GM18505 (cell line): Measurements from ENCODE around the gene MS4A4E.
"Not testable (repeated sequence)": the region's sequence is repeated elsewhere in the genome, so short reads cannot be mapped to it uniquely, and the experiment has no call there.

ENCODE experiments used
- ATAC-seq: cut with Tn5 transposase; IDR thresholded peaks from one replicate; pipeline ENCODE4 v1.9.1; 2021; ENCODE audit not compliant: unreplicated experiment
- POLR2A ChIP-seq: IDR thresholded peaks from 4 replicates; pipeline ENCODE4 v1.6.1; 2011; ENCODE audit warnings: borderline replicate concordance; ENCODE audit not compliant: insufficient read depth, insufficient read length; ENCODE audit errors: extremely low read depth

Gene MS4A4E

DNA sequence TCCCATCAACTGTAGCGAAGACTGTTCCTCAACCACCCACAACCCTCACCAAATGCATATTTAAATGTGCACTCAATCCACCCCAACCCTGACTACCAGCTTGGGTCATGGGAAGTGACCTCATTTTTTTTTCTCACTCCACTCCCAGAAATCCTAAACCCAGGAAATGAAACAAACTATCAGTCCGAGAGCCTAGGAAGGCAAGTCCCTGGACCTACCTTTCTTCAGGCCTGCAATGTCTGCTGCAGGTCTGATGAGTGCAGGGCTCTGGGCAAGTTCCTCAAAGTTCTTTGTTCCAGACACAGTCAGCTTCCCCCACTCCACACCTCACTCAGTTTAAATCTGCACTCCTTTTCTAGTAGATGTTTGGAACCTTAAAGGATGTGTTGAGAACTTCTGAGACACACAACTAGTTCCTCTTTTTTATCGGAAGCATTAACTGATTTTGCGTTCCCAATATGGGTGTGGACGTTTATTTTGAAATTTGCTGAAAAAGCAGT, at the start of gene MS4A4E:
Gene MS4A4E, minus strand, starts transcription at position 398 of the 500 bp plus-strand sequence. CDS start 13,082 bp downstream, outside the sequence.
- no peak for TF ChIP-seq POLR2A
- no peak for ATAC-seq

DNA sequence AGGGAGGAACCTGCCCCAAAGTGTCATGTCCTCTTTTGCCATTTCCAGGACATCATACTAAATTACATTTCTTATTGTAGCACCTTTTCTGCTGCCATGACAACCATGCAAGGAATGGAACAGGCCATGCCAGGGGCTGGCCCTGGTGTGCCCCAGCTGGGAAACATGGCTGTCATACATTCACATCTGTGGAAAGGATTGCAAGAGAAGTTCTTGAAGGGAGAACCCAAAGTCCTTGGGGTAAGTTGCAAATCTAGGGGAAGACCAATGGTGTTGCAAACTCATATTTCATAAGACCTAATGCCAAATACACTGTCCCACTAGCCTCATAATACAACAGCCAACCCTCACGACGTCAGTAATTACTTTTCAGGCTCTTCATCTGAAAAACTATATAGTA, 49.2 kb upstream of the MS4A4E start:
- ATAC-seq = no peak
- TF ChIP-seq POLR2A = no peak

DNA sequence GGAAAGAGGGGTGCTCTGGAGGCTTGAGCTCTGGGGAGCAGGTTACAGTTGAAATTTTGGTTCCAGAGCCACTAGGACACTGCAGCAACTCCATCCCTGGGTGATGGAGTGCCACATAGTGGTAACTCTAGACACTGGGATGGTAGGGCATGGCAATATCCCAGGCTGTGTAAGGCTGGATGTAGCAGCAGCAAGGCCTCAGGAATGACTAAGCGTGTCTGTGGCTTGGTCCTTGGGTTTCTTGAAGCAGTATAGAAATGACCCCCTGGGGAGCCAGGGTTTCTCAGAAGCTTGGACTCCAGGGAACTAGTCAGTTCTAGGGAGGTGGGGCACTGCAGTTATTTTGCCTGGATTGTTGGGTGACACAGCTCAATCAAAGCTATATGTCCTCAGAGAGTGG, 45.6 kb upstream of the MS4A4E start:
- no peak for TF ChIP-seq POLR2A
- no peak for ATAC-seq

DNA sequence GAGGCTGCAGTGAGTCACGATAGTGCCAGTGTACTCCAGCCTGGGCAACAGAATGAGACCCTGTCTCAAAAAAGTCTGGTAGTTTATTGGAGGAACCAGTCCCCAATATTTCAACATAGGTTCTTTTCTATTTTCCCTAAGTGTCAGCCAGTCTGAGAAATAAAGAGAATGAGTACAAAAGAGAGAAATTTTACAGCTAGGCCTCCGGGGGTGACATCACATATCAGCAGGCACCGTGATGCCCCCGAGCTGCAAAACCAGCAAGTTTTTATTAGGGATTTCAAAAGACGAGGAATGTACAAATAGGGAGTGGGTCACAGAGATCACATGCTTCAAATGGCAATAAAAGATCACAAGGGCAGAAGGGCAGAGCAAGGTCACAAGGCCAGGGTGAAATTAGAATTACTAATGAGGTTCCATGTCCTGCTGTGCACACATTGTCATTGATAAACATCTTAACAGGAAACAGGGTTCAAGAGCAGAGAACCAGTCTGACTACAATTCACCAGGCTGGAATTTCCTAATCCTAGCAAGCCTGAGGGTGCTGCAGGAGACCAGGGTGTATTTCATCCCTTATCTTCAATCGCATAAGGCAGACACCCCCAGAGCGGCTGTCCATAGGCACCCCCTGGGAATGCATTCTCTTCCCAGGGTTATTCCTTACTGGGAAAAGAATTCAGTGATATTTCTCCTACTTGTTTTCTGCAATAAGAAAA, 42.6 kb upstream of the MS4A4E start:
- not testable (repeated sequence) for ATAC-seq

DNA sequence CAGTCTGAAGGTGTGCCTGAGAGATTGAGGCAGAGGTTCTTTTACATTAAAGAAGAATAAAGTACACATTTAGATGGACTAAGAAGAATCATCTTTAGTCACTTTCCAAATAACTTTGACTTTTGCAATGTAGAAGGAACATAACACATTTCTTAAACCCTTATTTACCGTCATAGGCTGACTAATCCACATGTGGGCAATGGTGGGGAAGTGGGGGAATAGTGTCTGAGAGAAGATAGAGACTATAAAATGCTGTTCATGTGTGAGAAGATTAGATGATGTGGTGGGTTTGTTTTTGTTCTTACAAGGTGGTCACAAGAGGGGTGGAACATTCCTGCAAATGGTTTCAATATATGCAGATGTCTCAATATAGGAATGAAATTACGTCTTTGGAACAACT, 39.3 kb upstream of the MS4A4E start:
- no peak for TF ChIP-seq POLR2A
- ATAC-seq = no peak

DNA sequence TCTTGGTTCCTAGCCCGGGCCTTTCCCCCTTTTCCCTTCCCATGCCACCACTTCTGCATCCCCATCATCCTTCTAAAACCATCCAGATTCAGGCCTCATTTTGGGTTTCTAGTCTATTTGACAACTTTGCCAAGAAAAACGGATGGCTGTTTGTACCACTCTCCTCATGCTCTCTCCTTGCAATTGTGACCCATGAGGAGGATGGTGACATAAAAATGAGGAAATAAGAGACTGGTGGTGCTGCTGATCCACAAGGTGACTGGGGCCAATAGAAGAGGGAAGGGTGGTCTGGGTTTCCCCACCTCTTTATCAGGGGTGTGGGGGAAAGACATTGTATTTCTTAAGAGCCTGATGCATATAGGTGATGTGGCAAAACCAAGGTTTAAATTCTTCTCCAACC, 38.5 kb upstream of the MS4A4E start:
- no peak for TF ChIP-seq POLR2A
- ATAC-seq = no peak

DNA sequence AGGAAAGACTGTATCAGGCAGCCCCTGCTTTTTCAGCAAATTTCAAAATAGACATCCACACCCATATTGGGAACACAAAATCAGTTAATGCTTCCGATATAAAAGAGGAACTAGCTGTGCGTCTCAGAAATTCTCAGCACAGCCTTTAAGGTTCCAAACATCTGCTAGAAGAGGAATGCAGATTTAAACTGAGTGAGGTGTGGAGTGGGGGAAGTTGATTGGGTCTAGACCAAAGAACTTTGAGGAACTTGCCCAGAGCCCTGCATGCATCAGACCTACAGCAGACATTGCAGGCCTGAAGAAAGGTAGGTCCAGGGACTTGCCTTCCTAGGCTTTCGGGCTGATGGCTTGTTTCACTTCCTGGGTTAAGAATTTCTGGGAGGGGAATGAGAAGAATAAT, 37.5 kb upstream of the MS4A4E start, which contains the start of gene MS4A4A:
Gene MS4A4A, plus strand, starts transcription at position 255 of the 400 bp plus-strand sequence. Its CDS starts 10 bp downstream, at position 265.
- TF ChIP-seq POLR2A = no peak
- ATAC-seq = peak; percentile 73

DNA sequence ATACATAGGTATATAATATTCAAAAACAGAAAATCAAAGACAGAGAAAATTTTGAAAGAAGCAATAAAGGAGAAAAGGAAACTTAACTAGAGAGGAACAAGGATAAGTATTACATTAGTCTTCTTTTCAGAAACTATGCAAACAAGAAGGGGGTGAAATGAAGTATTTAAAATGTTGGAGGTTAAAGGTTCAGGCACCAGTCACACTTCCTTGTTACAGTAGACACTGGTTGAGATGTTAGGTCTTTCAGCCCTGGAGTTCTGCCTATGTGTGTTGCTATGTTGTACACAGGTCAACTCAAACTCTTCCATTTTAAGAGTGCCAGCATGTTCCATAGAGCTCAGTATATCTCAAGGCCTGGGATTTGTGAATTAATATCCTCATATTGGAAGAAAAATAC, 31.5 kb upstream of the MS4A4E start:
- no peak for TF ChIP-seq POLR2A
- ATAC-seq = no peak

DNA sequence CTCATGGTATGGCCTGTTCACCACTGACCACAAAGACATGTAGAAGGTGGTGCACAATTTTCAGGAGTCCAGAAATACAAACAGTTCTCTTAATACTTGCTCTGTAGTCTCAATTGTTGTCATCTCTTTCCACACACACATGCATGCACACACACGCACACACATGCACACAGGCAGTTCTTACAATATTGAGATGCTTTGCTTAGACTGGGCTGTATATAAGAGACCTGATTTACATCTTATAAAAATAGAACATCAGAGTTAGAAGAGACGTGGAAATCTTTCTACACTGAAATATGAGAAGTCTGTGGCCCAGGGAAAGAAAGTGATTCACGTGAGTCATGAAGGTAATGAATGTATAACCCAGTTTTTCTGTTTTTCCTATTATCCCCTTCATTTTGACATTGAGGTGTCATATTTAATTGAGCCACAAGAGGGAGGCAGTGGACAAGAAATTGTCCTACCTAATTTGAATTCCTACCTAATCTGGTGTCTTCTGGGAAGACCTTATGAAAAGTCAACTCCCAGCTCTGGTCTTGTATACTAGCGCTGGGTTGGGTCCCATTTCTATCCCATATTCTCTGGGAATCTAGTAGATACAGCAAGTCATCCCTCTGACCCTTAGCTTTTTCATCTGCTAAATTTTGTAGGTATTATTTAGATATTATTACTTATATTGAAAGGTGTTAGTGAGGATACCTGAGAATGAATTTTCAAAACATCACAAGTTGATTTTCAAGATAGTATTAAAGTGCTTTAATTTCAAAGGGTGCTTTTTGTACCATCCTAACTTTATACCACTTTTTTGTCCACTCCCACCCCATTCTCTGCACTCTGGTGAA, 22.7 kb upstream of the MS4A4E start:
- no peak for TF ChIP-seq POLR2A

DNA sequence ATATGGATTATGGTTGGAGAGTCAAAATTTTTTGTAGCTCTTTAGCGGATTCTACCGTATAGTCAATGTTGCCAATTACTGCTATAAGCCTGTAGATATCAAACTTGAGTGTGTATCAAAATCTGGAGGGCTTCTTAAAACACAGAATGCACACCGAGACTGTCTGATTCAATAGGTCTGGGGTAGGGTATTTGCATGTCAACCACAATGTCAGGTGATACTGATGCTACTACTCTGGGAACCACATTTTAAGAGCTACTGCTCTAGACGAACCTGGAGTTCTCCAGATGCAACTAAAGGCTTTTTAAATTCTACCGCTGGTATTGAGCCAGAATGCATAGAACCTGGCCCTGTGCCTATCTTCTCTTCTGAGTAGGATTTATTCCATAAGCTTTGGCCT, 21.7 kb upstream of the MS4A4E start:
- no peak for TF ChIP-seq POLR2A

More for the DNA sequence above, 22.7 kb upstream of the MS4A4E start:
- no peak for ATAC-seq

DNA sequence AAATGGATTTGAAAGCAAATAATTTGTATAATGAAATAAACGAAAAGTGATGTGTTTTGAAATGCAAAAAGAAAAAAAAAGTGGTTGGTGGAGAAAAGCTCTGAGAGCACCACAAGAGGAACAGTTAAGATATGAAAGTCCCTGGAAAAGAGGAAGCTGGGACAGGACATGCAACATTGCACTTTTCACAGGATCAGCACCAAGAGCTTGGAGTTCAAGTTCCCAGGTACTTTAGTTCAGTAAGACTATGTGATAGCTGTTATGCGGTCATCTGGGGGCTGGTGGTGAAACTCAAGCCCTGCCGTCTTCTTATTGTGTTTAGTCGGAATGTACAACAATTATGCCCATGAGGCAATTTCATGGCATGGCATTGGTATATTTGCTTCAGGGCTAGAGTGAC, 20.5 kb upstream of the MS4A4E start:
- no peak for ATAC-seq
- TF ChIP-seq POLR2A = no peak

More for the DNA sequence above, 21.7 kb upstream of the MS4A4E start:
- no peak for ATAC-seq

DNA sequence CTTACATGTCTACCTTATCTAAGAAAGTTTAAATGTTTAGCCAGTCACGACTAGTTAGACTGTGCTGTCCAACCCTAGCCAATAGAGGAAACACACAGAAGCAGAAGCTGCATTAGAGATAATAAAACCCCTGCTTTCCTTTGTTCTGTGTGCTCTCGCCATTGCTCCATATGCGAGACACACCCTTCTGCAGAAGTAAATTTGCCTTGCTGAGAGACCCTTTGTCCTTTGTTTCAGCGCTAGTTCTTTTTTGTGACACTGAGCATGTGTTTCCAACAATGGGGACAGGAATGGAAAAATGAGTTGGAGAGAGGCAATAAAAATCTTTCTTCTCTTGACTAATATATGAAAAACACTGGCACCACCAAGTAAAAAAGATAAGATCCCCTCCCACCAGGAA, 18.1 kb upstream of the MS4A4E start:
- no peak for ATAC-seq
- TF ChIP-seq POLR2A = no peak

DNA sequence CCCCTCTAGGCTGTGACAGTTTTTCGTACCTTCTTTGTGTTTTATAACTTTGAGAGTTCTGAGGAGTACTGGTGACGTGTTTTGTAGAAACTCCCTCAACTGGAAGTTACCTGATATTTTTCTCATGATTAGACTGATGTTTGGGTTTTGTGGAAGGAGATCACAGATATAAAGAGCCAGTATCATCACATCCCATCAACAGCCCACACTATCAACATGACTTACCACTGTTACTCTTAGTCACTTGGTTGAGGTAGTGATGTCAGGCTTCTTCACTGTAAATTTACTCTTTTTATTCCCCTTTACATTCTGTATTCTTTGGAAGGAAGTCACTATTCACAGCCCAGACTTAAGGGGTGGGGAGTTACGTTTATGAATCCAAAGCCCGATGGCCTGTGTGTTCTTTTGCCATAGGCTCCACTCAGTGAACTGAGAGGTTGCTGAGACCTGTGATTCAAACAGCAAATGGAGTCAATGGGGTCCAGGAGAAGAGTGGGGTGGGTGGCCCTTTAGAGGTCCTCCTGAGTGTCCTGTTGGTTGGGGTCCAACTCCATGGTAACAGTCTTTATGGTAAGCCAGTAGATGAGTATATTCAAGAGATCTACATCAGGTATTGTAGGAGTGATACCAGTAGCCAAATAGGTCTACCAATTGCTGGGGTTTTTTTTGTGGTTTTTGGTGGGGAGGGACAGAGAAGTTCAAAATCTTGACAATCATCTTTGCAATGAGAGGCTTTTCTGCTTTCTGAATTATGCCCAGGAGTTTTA, 15.2 kb upstream of the MS4A4E start:
- ATAC-seq = no peak
- TF ChIP-seq POLR2A = no peak
